Bronchial epithelial cell (primary cell): ENCODE results near the gene RUNX1. TPM values are rescaled to one million over a fixed set of nuclear protein-coding genes. Genes with fewer than 3 reads are reported as not detected.

ENCODE experiments used
- DNase-seq: peaks from one replicate; pipeline ENCODE4 v3.0.0-alpha.2; 2010; ENCODE audit warnings: low read depth
- FAIRE-seq: peaks from 2 replicates; lab custom pipeline; 2011; peaks lifted over from hg19 to GRCh38; lab: Jason Lieb, UNC
- H3K27me3 ChIP-seq: 2 replicates; pipeline ENCODE4 v1.5.1; 2011; ENCODE audit warnings: low read length; ENCODE audit not compliant: control insufficient read depth, insufficient read depth
- H3K36me3 ChIP-seq: 2 replicates; pipeline ENCODE4 v1.5.1; 2011; ENCODE audit warnings: low read length; ENCODE audit not compliant: control insufficient read depth, insufficient read depth
- H3K4me3 ChIP-seq: 2 replicates; pipeline ENCODE4 v1.5.1; 2011; ENCODE audit warnings: mild to moderate bottlenecking, low read depth, low read length, control low read depth
- total RNA-seq: library from RNA; depleted of rRNA; stranded (reverse); fragments of >200 nt; gene quantifications from 2 replicates; pipeline ENCODE4 v1.2.1, GENCODE V29; 2014
- TF ChIP-seq, protein P1 (sequence below): IDR thresholded peaks from 2 replicates; pipeline ENCODE4 v1.5.1; 2011; ENCODE audit warnings: mild to moderate bottlenecking, moderate library complexity, low read length, control low read depth, inconsistent platforms; ENCODE audit not compliant: insufficient read depth, severe bottlenecking

RUNX1 gene
- total RNA-seq, 1 donor from 2014 or later: 11.8 TPM

DNA sequence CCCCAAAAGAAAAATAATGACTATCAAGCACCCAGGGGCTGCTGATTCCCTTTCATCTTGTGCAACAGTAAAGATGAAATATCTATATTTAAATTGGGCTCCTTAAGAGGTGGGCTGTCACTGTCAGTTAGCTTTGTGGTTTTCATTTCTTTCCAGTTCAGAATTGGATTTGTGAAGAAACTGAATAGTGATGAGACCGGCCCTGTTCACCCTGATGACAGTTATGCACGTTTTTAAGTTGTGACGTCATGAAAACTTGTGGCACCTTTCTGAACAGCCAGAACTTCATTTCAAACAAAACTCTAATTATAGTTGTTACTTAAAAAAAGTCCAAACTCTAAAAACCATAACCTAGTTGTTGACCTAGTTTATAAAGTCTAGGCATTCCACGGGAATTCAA, 125.9 kb downstream of the RUNX1 start:
- Histone ChIP-seq H3K27me3 (no peaks in the 10 kb centered on the region), H3K4me3 (no peak overlapping the region), H3K36me3 (no peaks in the 10 kb centered on the region)
- no peak for FAIRE-seq
- no peak for DNase-seq
- TF ChIP-seq, protein P1, sequence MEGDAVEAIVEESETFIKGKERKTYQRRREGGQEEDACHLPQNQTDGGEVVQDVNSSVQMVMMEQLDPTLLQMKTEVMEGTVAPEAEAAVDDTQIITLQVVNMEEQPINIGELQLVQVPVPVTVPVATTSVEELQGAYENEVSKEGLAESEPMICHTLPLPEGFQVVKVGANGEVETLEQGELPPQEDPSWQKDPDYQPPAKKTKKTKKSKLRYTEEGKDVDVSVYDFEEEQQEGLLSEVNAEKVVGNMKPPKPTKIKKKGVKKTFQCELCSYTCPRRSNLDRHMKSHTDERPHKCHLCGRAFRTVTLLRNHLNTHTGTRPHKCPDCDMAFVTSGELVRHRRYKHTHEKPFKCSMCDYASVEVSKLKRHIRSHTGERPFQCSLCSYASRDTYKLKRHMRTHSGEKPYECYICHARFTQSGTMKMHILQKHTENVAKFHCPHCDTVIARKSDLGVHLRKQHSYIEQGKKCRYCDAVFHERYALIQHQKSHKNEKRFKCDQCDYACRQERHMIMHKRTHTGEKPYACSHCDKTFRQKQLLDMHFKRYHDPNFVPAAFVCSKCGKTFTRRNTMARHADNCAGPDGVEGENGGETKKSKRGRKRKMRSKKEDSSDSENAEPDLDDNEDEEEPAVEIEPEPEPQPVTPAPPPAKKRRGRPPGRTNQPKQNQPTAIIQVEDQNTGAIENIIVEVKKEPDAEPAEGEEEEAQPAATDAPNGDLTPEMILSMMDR: no peak

DNA sequence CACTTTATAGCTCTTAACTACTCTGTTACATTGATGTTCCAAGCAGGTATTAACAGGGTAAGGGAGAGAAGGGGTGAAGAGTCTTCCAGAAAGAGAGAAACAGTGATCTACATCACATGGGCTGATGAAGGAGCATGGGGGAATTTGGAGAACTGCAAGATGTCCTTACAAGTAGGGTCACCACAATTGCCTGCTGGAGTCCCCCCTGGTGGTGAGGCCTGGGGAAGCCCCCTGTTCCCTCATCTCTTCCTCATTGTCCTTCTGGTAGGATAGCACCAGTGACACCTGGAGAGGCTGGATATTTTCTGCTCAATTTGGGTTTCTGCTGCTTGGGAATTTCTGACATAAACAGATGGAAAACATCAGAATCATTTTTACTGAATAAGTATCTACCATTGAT, 126.6 kb downstream of the RUNX1 start:
- no peaks in the 10 kb centered on the region for H3K27me3 ChIP-seq
- TF ChIP-seq, protein P1: no peak
- no peak overlapping the region for H3K4me3 ChIP-seq
- FAIRE-seq (no peak), DNase-seq (no peak)
- no peaks in the 10 kb centered on the region for H3K36me3 ChIP-seq

DNA sequence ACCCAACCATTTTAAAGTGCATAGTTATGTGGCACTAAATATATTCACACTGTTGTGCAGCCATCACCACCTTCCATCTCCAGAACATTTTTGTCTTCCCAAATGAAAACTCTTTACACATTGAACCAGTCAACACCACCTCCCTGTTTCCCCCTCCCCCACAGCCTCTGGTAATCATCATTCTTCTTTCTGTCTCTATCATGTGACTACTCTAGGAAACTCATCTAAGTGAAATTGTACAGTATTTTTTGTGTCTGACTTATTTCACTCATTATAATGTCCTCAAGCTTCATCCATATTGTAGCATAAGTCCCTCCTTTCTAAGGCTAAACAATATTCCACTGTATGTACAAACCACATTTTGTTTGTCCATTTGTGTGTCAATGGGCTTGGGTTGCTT, 128.0 kb downstream of the RUNX1 start:
- TF ChIP-seq, protein P1: no peak
- DNase-seq (no peak), FAIRE-seq (no peak)
- no peaks in the 10 kb centered on the region for H3K36me3 ChIP-seq
- no peaks in the 10 kb centered on the region for H3K27me3 ChIP-seq
- H3K4me3 ChIP-seq: no peak overlapping the region

DNA sequence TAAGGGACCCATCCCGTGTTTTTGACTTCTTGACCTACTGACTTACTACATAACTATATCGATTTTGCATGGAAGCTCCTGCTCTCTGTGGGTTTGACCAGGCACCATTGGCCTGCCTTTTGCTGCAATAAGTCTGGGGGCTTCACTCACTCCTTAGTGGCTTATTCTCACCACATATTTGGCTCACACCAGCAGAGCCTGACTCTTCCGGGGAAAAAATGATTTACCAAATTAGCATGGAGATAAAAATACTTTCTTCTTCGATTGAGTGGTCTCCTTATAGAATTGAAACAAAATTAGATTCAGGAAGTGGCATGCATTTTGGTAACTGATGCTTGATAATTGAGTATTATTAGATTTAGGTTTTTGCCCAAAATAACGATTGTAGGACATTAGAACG, 129.7 kb downstream of the RUNX1 start:
- H3K27me3 ChIP-seq: no peaks in the 10 kb centered on the region
- DNase-seq: no peak
- H3K36me3 ChIP-seq: no peaks in the 10 kb centered on the region
- no peak overlapping the region for H3K4me3 ChIP-seq
- FAIRE-seq: no peak
- TF ChIP-seq, protein P1: no peak

DNA sequence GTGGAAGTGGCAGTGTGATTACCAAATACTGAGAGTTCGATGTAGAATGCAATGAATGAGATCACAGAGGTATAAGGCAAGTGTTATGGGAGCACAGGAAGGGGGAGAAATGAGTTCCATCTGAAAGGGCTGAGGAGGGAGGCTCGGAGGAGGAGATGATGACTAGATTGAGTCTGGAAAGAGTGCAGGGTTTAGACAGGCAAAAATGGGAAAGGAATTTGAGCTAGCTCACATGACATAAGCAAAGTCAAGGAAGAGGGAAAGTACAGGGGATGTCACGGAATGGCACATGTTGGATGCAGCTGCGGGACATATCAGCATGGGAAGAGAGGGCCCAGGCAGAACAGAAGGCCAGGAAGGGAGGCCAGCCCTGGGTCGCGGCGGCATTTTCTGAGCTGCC, 132.7 kb downstream of the RUNX1 start:
- no peak for DNase-seq
- Histone ChIP-seq H3K4me3 (no peak overlapping the region), H3K36me3 (no peaks in the 10 kb centered on the region), H3K27me3 (peaks cover 3% of the 10 kb centered on the region)
- FAIRE-seq: no peak
- TF ChIP-seq, protein P1: no peak

DNA sequence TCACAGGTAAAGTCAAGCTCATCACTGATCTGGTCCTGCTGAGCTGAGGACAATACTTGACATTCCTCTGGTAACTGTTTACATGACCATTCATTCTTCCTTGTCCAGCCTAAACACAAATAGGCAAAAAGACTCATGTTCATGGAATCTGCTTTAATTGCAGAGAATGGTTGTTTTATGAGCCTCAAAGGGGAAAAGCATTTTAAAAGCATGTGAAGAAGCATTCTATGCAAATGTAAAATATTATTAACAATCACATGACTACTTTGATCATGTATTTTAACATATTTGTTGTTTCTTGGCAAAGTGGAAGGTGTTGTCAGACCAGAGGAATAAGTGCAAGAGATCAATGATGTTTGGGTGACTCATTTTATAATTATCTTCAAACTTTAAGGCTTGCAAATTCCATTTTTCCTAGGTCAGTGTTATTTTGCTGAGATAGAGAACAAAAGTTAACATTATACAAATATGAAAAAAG, 133.7 kb downstream of the RUNX1 start:
- Histone ChIP-seq H3K27me3 (peaks cover 3% of the 10 kb centered on the region), H3K36me3 (no peaks in the 10 kb centered on the region), H3K4me3 (no peak overlapping the region)
- peak; percentile 31 for DNase-seq
- FAIRE-seq: no peak
- TF ChIP-seq, protein P1: no peak
